IPS-20b (cell line): ENCODE data around the gene ATP11C.
"Not testable (repeated sequence)": the region's sequence is repeated elsewhere in the genome, so short reads cannot be mapped to it uniquely, and the experiment has no call there.

Experiments used
- H3K27ac ChIP-seq: one replicate; pipeline ENCODE4 v1.5.1; 2013; ENCODE audit warnings: low read length
- H3K27me3 ChIP-seq: 2 replicates; pipeline ENCODE4 v1.6.1; 2013; ENCODE audit warnings: mild to moderate bottlenecking, low read length, inconsistent platforms; ENCODE audit not compliant: insufficient read depth
- H3K36me3 ChIP-seq: 2 replicates; pipeline ENCODE4 v1.6.1; 2013; ENCODE audit warnings: low read depth, mild to moderate bottlenecking, inconsistent platforms, low read length, moderate library complexity; ENCODE audit not compliant: insufficient read depth
- H3K4me1 ChIP-seq: 2 replicates; pipeline ENCODE4 v1.6.1; 2013; ENCODE audit warnings: mild to moderate bottlenecking, control low read depth, inconsistent platforms, low read length, moderate library complexity; ENCODE audit not compliant: insufficient read depth
- H3K4me3 ChIP-seq: 2 replicates; pipeline ENCODE4 v1.5.1; 2013; ENCODE audit warnings: mild to moderate bottlenecking, low read length, inconsistent platforms
- H3K9ac ChIP-seq: 2 replicates; pipeline ENCODE4 v1.6.1; 2013; ENCODE audit warnings: low read depth, mild to moderate bottlenecking, inconsistent platforms, low read length, moderate library complexity
- H3K9me3 ChIP-seq: 2 replicates; pipeline ENCODE4 v1.6.1; 2013; ENCODE audit warnings: mild to moderate bottlenecking, low read depth, low read length, inconsistent platforms; ENCODE audit not compliant: insufficient read depth

Gene ATP11C

GRCh38 chrX:139921142-139921541 is 11.7 kb downstream of the ATP11C start:
- not testable (repeated sequence) for H3K4me1 ChIP-seq, H3K27me3 ChIP-seq

GRCh38 chrX:139920316-139920715 is 12.5 kb downstream of the ATP11C start:
- no peaks in the 10 kb centered on the region for H3K36me3 ChIP-seq
- H3K9me3 ChIP-seq = no peaks in the 10 kb centered on the region
- no peaks in the 10 kb centered on the region for H3K4me1 ChIP-seq
- no peak overlapping the region for H3K4me3 ChIP-seq
- H3K27me3 ChIP-seq = no peaks in the 10 kb centered on the region
- H3K9ac ChIP-seq = no peak overlapping the region
- no peak overlapping the region for H3K27ac ChIP-seq

More at GRCh38 chrX:139921142-139921541, 11.7 kb downstream of the ATP11C start:
- H3K9me3 ChIP-seq, H3K9ac ChIP-seq, H3K36me3 ChIP-seq, H3K4me3 ChIP-seq, H3K27ac ChIP-seq: not testable (repeated sequence)

- Histone ChIP-seq H3K27ac (no peak overlapping the region), H3K9ac (no peak overlapping the region)
Observed at GRCh38 chrX:139914421-139914820, 18.4 kb downstream of the ATP11C start.

GRCh38 chrX:139909712-139910111 is 23.1 kb downstream of the ATP11C start:
- no peaks in the 10 kb centered on the region for H3K27me3 ChIP-seq

More at GRCh38 chrX:139914421-139914820, 18.4 kb downstream of the ATP11C start:
- peaks cover 13% of the 10 kb centered on the region; the same call in 1 of the 2 replicates for H3K4me1 ChIP-seq
- no peaks in the 10 kb centered on the region for H3K27me3 ChIP-seq
- H3K4me3 ChIP-seq = no peak overlapping the region
- no peaks in the 10 kb centered on the region for H3K36me3 ChIP-seq
- H3K9me3 ChIP-seq = no peaks in the 10 kb centered on the region

GRCh38 chrX:139907078-139907477 is 25.8 kb downstream of the ATP11C start:
- no peak overlapping the region for H3K4me3 ChIP-seq
- no peak overlapping the region for H3K27ac ChIP-seq
- H3K27me3 ChIP-seq = no peaks in the 10 kb centered on the region
- peaks cover 3% of the 10 kb centered on the region; the same call in 1 of the 2 replicates for H3K4me1 ChIP-seq
- H3K9ac ChIP-seq = no peak overlapping the region
- no peaks in the 10 kb centered on the region for H3K36me3 ChIP-seq
- no peaks in the 10 kb centered on the region for H3K9me3 ChIP-seq

More at GRCh38 chrX:139909712-139910111, 23.1 kb downstream of the ATP11C start:
- Histone ChIP-seq H3K36me3 (no peaks in the 10 kb centered on the region), H3K4me3 (no peak overlapping the region), H3K9ac (no peak overlapping the region), H3K27ac (no peak overlapping the region), H3K4me1 (peaks cover 13% of the 10 kb centered on the region; the same call in 1 of the 2 replicates), H3K9me3 (no peaks in the 10 kb centered on the region)

- Histone ChIP-seq H3K4me1 (no peaks in the 10 kb centered on the region; the same call in 1 of the 2 replicates), H3K27ac (no peak overlapping the region), H3K36me3 (no peaks in the 10 kb centered on the region), H3K27me3 (no peaks in the 10 kb centered on the region), H3K9me3 (no peaks in the 10 kb centered on the region), H3K9ac (no peak overlapping the region), H3K4me3 (no peak overlapping the region)
Observed at GRCh38 chrX:139905743-139906142, 27.1 kb downstream of the ATP11C start.

GRCh38 chrX:139905051-139905450 is 27.8 kb downstream of the ATP11C start:
- Histone ChIP-seq H3K27ac (no peak overlapping the region), H3K4me3 (no peak overlapping the region), H3K9ac (no peak overlapping the region), H3K9me3 (no peaks in the 10 kb centered on the region), H3K36me3 (no peaks in the 10 kb centered on the region), H3K27me3 (no peaks in the 10 kb centered on the region), H3K4me1 (no peaks in the 10 kb centered on the region; the same call in 1 of the 2 replicates)

- Histone ChIP-seq H3K27me3 (no peaks in the 10 kb centered on the region), H3K4me1 (no peaks in the 10 kb centered on the region; the same call in 1 of the 2 replicates), H3K36me3 (no peaks in the 10 kb centered on the region), H3K4me3 (no peak overlapping the region), H3K9me3 (no peaks in the 10 kb centered on the region), H3K9ac (no peak overlapping the region), H3K27ac (no peak overlapping the region)
Observed at GRCh38 chrX:139903210-139903609, 29.6 kb downstream of the ATP11C start.

GRCh38 chrX:139902559-139902958 is 30.3 kb downstream of the ATP11C start:
- Histone ChIP-seq H3K27ac (no peak overlapping the region), H3K27me3 (no peaks in the 10 kb centered on the region), H3K9ac (no peak overlapping the region), H3K36me3 (no peaks in the 10 kb centered on the region), H3K4me1 (no peaks in the 10 kb centered on the region; the same call in 1 of the 2 replicates), H3K9me3 (no peaks in the 10 kb centered on the region), H3K4me3 (no peak overlapping the region)

GRCh38 chrX:139898334-139898733 is 34.5 kb downstream of the ATP11C start:
- Histone ChIP-seq H3K4me1 (no peaks in the 10 kb centered on the region; the same call in 1 of the 2 replicates), H3K27me3 (no peaks in the 10 kb centered on the region), H3K9me3 (no peaks in the 10 kb centered on the region), H3K27ac (no peak overlapping the region), H3K9ac (no peak overlapping the region), H3K4me3 (no peak overlapping the region), H3K36me3 (no peaks in the 10 kb centered on the region)

GRCh38 chrX:139892512-139892911 is 40.3 kb downstream of the ATP11C start:
- Histone ChIP-seq H3K9me3 (no peaks in the 10 kb centered on the region), H3K4me1 (no peaks in the 10 kb centered on the region; the same call in 1 of the 2 replicates), H3K27ac (no peak overlapping the region), H3K9ac (no peak overlapping the region), H3K4me3 (no peak overlapping the region), H3K27me3 (no peaks in the 10 kb centered on the region), H3K36me3 (no peaks in the 10 kb centered on the region)

GRCh38 chrX:139890991-139891700 is 41.7 kb downstream of the ATP11C start:
- H3K27ac ChIP-seq = no peak overlapping the region
- no peaks in the 10 kb centered on the region for H3K9me3 ChIP-seq
- no peaks in the 10 kb centered on the region for H3K27me3 ChIP-seq
- no peak overlapping the region for H3K4me3 ChIP-seq
- no peak overlapping the region for H3K9ac ChIP-seq
- no peaks in the 10 kb centered on the region; the same call in 1 of the 2 replicates for H3K4me1 ChIP-seq
- no peaks in the 10 kb centered on the region for H3K36me3 ChIP-seq
